HEK293 (cell line): ENCODE measurements around the gene SOWAHA.

ENCODE experiments used
- CTCF ChIA-PET: fragments of 350-600 bp; formaldehyde crosslinking; extraction: SDS; loops from one replicate; lab custom pipeline; 2021; ENCODE audit warnings: antibody characterized with exemption; lab: Yijun Ruan, JAX
- POLR2A ChIA-PET: fragments of 300-600 bp; formaldehyde crosslinking; extraction: SDS; loops from one replicate; lab custom pipeline; 2020; ENCODE audit warnings: antibody characterized with exemption, inconsistent platforms; lab: Yijun Ruan, JAX
- H3K27ac ChIP-seq: fragments of 200-500 bp; sonication (Bioruptor generic); 2 replicates; pipeline ENCODE4 v1.5.1; 2014; ENCODE audit warnings: low read depth, low read length, control low read depth, inconsistent platforms; ENCODE audit errors: extremely low read depth
- H3K36me3 ChIP-seq, 2 experiments: fragments of 200-500 bp in 1 of 2; sonication (Bioruptor generic) in 1 of 2; 1 replicate in 1 of 2; 2 replicates in 1 of 2; pipeline ENCODE4 v1.5.1; 2014 to 2017; ENCODE audit warnings: inconsistent platforms in 2 of 2, low read length in 2 of 2; ENCODE audit not compliant: control insufficient read depth in 2 of 2, insufficient read depth in 1 of 2
- H3K4me1 ChIP-seq: fragments of 200-500 bp; sonication (Bioruptor generic); 2 replicates; pipeline ENCODE4 v1.5.1; 2014; ENCODE audit warnings: mild to moderate bottlenecking, low read length, inconsistent platforms; ENCODE audit not compliant: control insufficient read depth, insufficient read depth
- H3K4me3 ChIP-seq: 2 replicates; pipeline ENCODE4 v1.5.1; 2011; ENCODE audit warnings: low read depth, mild to moderate bottlenecking, control low read depth, low read length, moderate library complexity
- H3K9me3 ChIP-seq: fragments of 200-500 bp; sonication (Bioruptor generic); 2 replicates; pipeline ENCODE4 v1.5.1; 2014; ENCODE audit warnings: low read depth, low read length, inconsistent platforms; ENCODE audit not compliant: control insufficient read depth, insufficient read depth
- INSM2 ChIP-seq: fragments of 450-650 bp; formaldehyde crosslinking; IDR thresholded peaks from 2 replicates; pipeline ENCODE4 v1.5.1; 2016; ENCODE audit warnings: missing biosample characterization, missing genetic modification characterization
- KLF1 ChIP-seq: fragments of 450-650 bp; formaldehyde crosslinking; IDR thresholded peaks from 2 replicates; pipeline ENCODE4 v1.5.1; 2016; ENCODE audit warnings: missing biosample characterization, missing genetic modification characterization
- KLF17 ChIP-seq: fragments of 450-650 bp; formaldehyde crosslinking; IDR thresholded peaks from 2 replicates; pipeline ENCODE4 v1.5.1; 2016; ENCODE audit warnings: missing biosample characterization, missing genetic modification characterization
- KLF8 ChIP-seq: fragments of 450-650 bp; formaldehyde crosslinking; IDR thresholded peaks from 2 replicates; pipeline ENCODE4 v1.5.1; 2016; ENCODE audit warnings: missing biosample characterization, missing genetic modification characterization
- ZBTB44 ChIP-seq: fragments of 450-650 bp; IDR thresholded peaks from 2 replicates; pipeline ENCODE4 v1.5.1; 2018; ENCODE audit warnings: missing biosample characterization, mild to moderate bottlenecking, missing genetic modification characterization
- ZBTB7A ChIP-seq: fragments of 450-650 bp; formaldehyde crosslinking; IDR thresholded peaks from 2 replicates; pipeline ENCODE4 v1.5.1; 2016; ENCODE audit warnings: low read depth, missing biosample characterization, missing genetic modification characterization
- ZFP69B ChIP-seq: fragments of 450-650 bp; formaldehyde crosslinking; IDR thresholded peaks from 2 replicates; pipeline ENCODE4 v1.5.1; 2016; ENCODE audit warnings: missing biosample characterization, missing genetic modification characterization
- ZIC2 ChIP-seq: fragments of 450-650 bp; formaldehyde crosslinking; IDR thresholded peaks from 2 replicates; pipeline ENCODE4 v1.5.1; 2016; ENCODE audit warnings: missing biosample characterization, missing genetic modification characterization
- ZNF112 ChIP-seq: fragments of 450-650 bp; formaldehyde crosslinking; IDR thresholded peaks from 2 replicates; pipeline ENCODE4 v1.5.0; 2017; ENCODE audit warnings: missing biosample characterization, missing genetic modification characterization
- ZNF146 ChIP-seq: fragments of 450-650 bp; formaldehyde crosslinking; IDR thresholded peaks from 2 replicates; pipeline ENCODE4 v1.5.1; 2016; ENCODE audit warnings: missing biosample characterization, missing genetic modification characterization
- ZNF335 ChIP-seq: fragments of 450-650 bp; formaldehyde crosslinking; conservative IDR thresholded peaks from 2 replicates; pipeline ENCODE4 v1.5.1; 2016; ENCODE audit warnings: missing biosample characterization, missing genetic modification characterization
- ZNF354C ChIP-seq: fragments of 450-650 bp; formaldehyde crosslinking; IDR thresholded peaks from 2 replicates; pipeline ENCODE4 v1.5.1; 2016; ENCODE audit warnings: missing biosample characterization, missing genetic modification characterization, low read depth, borderline replicate concordance
- ZNF518A ChIP-seq: fragments of 450-650 bp; formaldehyde crosslinking; conservative IDR thresholded peaks from 2 replicates; pipeline ENCODE4 v1.5.1; 2016; ENCODE audit warnings: low read depth, missing biosample characterization, missing genetic modification characterization
- ZNF530 ChIP-seq: fragments of 450-650 bp; formaldehyde crosslinking; IDR thresholded peaks from 2 replicates; pipeline ENCODE4 v1.5.1; 2016; ENCODE audit warnings: low read depth, missing biosample characterization, missing genetic modification characterization
- ZNF580 ChIP-seq: fragments of 450-650 bp; formaldehyde crosslinking; IDR thresholded peaks from 2 replicates; pipeline ENCODE4 v1.5.1; 2016; ENCODE audit warnings: missing biosample characterization, missing genetic modification characterization
- ZNF777 ChIP-seq: fragments of 450-650 bp; formaldehyde crosslinking; IDR thresholded peaks from 2 replicates; pipeline ENCODE4 v1.5.1; 2017; ENCODE audit warnings: missing biosample characterization, missing genetic modification characterization, borderline replicate concordance
- ZNF791 ChIP-seq: fragments of 450-650 bp; formaldehyde crosslinking; IDR thresholded peaks from 2 replicates; pipeline ENCODE4 v1.5.1; 2016; ENCODE audit warnings: missing biosample characterization, missing genetic modification characterization
- ZSCAN18 ChIP-seq: fragments of 450-650 bp; formaldehyde crosslinking; IDR thresholded peaks from 2 replicates; pipeline ENCODE4 v1.5.1; 2016; ENCODE audit warnings: missing biosample characterization, missing genetic modification characterization
- ZXDB ChIP-seq: fragments of 450-650 bp; formaldehyde crosslinking; IDR thresholded peaks from 2 replicates; pipeline ENCODE4 v1.5.1; 2016; ENCODE audit warnings: missing biosample characterization, missing genetic modification characterization

Gene SOWAHA

GRCh38 chr5:132849347-132849746 is 36.2 kb downstream of the SOWAHA start:
- Histone ChIP-seq H3K4me1 (no peaks in the 10 kb centered on the region), H3K36me3 (no peaks in the 10 kb centered on the region), H3K4me3 (no peak overlapping the region), H3K9me3 (no peaks in the 10 kb centered on the region), H3K27ac (no peak overlapping the region)
- ChIA-PET POLR2A (no interaction called here), CTCF (no interaction called here)
- no peak for TF ChIP-seq ZSCAN18
- TF ChIP-seq ZNF335 (tag by site-specific recombination) = peak; percentile 48
- TF ChIP-seq KLF17 (tag by site-specific recombination) = no peak
- no peak for TF ChIP-seq KLF8 (tag by site-specific recombination)
- TF ChIP-seq INSM2 = no peak
- TF ChIP-seq ZNF530 (tag by site-specific recombination) = no peak
- TF ChIP-seq ZNF518A (tag by site-specific recombination) = 0 out of 2 replicates have a peak, but pooled peaks have one; percentile 26
- TF ChIP-seq ZNF354C (tag by site-specific recombination) = no peak
- no peak for TF ChIP-seq ZNF791 (tag by site-specific recombination)

- H3K27ac ChIP-seq = no peak overlapping the region
- ChIA-PET POLR2A (no interaction called here), CTCF (no interaction called here)
- TF ChIP-seq INSM2 = no peak
- no peak for TF ChIP-seq ZNF146
- TF ChIP-seq ZIC2 (tag by site-specific recombination) = no peak
- no peak for TF ChIP-seq ZNF580 (tag by site-specific recombination)
- TF ChIP-seq ZXDB = no peak
- TF ChIP-seq ZNF777 (tag by site-specific recombination) = no peak
- no peak for TF ChIP-seq ZNF112 (tag by site-specific recombination)
- TF ChIP-seq ZBTB44 (tag by site-specific recombination) = no peak
- no peak for TF ChIP-seq ZFP69B
- no peak for TF ChIP-seq KLF1 (tag by site-specific recombination)
- TF ChIP-seq ZBTB7A = no peak
- H3K4me1 ChIP-seq = no peaks in the 10 kb centered on the region
- no peaks in the 10 kb centered on the region for H3K36me3 ChIP-seq
- no peaks in the 10 kb centered on the region for H3K9me3 ChIP-seq
- no peak overlapping the region for H3K4me3 ChIP-seq
Observed at GRCh38 chr5:132850066-132850465, 37.0 kb downstream of the SOWAHA start.
